NB4 (cell line): ENCODE measurements around the gene NEK4.

Source experiments
- MYC ChIP-seq: IDR thresholded peaks from 2 replicates; pipeline ENCODE4 v1.6.1; 2011; ENCODE audit warnings: low read depth, low read length
- POLR2A ChIP-seq: IDR thresholded peaks from 2 replicates; pipeline ENCODE4 v1.6.1; 2011; ENCODE audit warnings: mild to moderate bottlenecking; ENCODE audit not compliant: insufficient read length; ENCODE audit errors: extremely low read depth
- TF ChIP-seq, protein P1 (sequence below): IDR thresholded peaks from one replicate; pipeline ENCODE4 v1.5.1; 2012; ENCODE audit warnings: low read depth, low read length
- TF ChIP-seq, protein P2 (sequence below): IDR thresholded peaks from 2 replicates; pipeline ENCODE4 v1.6.1; 2011; ENCODE audit warnings: low read depth, low read length

DNA sequence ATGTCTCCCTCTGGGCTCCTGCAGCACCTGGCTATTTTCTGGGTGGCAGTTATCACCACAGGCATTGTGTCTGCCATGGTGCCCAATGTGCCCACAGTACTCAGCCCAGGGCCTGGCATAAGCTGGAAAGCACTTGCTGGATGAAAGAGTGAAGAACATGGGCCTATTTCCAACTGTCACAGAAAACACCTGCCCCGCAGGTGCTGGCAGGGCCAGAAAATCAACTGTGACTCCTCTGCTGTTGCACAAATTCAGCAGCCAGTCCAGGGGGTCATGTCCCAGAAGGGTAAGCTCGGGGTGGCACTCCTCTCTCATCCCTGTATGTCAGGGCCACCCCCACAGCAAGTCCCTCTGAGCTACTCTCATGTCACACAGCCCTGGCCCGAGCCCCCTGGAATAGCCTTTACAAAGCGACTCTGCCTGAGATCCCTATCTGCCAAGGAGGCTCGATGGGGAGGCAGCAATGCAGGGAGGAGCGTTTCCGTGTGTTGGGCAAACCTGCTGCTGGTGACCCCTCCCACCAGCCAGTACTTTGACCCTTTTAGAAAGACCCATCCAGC, 40.8 kb upstream of the NEK4 start:
- TF ChIP-seq, protein P1, sequence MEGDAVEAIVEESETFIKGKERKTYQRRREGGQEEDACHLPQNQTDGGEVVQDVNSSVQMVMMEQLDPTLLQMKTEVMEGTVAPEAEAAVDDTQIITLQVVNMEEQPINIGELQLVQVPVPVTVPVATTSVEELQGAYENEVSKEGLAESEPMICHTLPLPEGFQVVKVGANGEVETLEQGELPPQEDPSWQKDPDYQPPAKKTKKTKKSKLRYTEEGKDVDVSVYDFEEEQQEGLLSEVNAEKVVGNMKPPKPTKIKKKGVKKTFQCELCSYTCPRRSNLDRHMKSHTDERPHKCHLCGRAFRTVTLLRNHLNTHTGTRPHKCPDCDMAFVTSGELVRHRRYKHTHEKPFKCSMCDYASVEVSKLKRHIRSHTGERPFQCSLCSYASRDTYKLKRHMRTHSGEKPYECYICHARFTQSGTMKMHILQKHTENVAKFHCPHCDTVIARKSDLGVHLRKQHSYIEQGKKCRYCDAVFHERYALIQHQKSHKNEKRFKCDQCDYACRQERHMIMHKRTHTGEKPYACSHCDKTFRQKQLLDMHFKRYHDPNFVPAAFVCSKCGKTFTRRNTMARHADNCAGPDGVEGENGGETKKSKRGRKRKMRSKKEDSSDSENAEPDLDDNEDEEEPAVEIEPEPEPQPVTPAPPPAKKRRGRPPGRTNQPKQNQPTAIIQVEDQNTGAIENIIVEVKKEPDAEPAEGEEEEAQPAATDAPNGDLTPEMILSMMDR, result no peak
- no peak for TF ChIP-seq POLR2A
- no peak for TF ChIP-seq MYC
- TF ChIP-seq, protein P2, sequence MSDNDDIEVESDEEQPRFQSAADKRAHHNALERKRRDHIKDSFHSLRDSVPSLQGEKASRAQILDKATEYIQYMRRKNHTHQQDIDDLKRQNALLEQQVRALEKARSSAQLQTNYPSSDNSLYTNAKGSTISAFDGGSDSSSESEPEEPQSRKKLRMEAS, result no peak
